HG03558 (cell line): ENCODE results near the gene FOXP4.

Experiments used
- ATAC-seq: cut with Tn5 transposase; IDR thresholded peaks from one replicate; pipeline ENCODE4 v1.9.1; 2021; ENCODE audit warnings: moderate number of reproducible peaks; ENCODE audit not compliant: unreplicated experiment; ENCODE audit errors: extremely low read depth

Gene FOXP4

DNA sequence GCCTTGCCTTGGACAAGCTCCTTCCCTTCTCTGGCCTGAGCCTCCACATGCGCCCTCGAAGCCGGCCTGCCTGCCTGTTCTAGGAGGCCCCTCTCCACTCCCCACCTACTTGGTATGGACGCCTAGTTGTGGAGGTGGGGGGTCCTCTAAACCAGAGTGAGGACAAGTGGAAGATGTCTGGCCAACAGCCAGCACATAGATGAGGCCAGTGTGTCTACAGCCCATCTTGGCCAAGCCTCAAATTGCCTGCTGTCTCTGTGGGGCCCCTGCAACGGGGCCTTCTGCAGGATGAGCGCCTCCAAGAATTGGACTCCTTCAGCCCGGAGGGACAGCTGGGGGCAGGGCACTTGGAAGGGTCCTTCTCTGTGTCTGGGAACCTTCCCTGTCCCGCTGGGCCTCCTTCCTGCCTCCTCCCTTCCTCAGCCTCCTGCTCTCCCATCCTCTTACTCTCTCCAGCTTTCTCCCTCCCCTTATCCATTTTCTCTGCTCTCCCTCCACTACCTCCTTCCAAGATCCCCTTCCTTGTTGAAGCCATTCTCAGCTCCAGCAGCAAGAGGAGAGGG is 93.7 kb downstream of the FOXP4 start:
- no peak for ATAC-seq

DNA sequence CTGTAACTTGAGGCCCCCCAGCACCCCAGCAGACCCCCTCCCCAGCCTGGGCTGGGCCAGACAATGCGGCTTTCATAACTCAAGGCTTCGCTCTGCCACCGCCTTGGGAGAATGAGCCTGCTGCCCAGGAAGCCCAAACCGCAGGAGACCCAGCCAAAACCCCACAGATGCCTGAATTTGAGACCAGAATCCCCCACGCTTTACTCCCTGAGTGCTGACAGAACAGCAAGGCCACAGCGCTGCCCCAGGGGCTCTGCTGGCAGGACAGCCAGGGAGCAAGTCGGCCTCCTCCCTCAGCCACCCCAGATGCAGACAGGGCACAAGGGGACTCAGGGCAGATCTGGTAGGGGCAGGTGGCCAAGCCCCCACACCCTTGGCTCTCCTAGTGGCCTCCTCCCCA is 94.2 kb downstream of the FOXP4 start:
- no peak for ATAC-seq

DNA sequence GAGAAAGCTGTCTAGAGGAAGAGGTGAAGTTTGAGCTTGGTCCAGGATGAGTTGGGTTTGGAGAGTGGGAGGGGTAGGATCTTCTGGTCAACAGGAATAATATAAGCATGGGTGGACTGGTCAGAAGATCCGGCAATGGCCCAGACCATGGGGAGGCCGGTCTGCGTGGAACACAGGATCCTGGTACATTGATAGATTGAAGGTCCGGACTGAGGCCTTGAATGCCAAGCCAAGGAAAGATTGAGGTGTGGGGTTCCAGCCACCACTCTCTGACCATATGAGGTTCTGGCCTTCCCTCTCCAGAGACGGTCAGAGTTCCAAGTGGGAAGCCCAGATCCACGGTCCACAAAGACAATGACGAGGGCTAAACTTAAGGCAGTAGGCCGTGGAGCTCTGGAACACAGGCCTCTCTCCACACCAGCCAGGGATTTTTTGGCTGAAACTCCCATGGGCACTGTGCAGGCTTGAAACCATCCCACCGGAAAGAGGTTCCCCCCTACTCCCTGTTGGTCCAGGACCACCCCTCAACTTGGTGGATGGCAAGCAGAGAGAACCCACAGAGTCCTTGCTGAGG is 95.3 kb downstream of the FOXP4 start:
- no peak for ATAC-seq

- no peak for ATAC-seq
Observed at GRCh38 chr6:41642090-41642959, 96.1 kb downstream of the FOXP4 start.

GRCh38 chr6:41642960-41643898 is 97.0 kb downstream of the FOXP4 start:
- no peak for ATAC-seq

DNA sequence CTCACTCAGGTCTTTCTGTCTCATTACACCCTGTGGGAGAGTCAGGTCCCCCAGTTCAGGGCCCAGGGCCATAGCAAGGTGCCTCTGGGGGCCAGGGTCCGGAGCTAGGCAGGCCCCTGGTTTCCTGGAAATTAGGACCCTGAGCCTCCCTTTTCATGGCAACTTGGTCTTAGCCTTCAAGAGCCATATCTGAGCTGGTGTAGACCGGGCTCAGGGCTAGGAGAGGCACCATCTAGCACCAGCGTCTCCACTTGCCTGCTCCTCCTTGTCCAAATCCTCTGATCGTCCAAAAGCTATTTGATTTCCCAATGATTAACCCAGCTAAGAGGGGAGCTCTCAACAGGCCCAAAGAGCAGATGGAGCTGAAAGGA is 97.7 kb downstream of the FOXP4 start:
- no peak for ATAC-seq

- no peak for ATAC-seq
Observed at GRCh38 chr6:41644297-41644879, 98.2 kb downstream of the FOXP4 start.

DNA sequence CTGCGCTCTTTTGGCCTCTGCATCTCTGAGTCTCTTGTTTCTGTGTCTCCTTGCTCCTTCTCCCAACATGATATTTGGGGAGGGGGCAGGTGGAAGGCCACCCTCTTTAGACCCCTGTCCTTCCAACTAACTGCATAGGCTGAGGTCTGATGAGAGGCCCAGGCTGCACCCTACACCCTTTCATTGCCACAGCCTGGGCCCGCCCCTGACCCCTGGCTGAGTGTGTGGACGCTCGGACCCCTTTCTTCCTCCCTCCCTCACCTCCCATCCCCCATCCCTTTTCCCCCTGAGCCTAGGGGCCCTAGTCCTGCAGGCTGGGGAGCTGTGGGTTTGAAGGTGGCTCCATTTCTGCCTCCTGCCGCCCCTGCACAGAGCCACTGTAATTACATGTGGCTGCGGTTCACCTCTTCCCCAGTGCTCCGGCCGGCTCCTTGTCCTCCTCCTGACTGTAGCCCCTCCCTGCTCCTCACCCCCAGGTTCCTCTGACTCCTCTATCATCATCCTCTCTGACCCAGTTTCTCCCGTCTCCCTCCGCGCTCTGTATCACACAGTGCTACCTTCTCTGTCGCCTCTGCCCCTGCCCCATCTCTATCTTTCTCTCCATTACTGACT is 98.9 kb downstream of the FOXP4 start:
- no peak for ATAC-seq

DNA sequence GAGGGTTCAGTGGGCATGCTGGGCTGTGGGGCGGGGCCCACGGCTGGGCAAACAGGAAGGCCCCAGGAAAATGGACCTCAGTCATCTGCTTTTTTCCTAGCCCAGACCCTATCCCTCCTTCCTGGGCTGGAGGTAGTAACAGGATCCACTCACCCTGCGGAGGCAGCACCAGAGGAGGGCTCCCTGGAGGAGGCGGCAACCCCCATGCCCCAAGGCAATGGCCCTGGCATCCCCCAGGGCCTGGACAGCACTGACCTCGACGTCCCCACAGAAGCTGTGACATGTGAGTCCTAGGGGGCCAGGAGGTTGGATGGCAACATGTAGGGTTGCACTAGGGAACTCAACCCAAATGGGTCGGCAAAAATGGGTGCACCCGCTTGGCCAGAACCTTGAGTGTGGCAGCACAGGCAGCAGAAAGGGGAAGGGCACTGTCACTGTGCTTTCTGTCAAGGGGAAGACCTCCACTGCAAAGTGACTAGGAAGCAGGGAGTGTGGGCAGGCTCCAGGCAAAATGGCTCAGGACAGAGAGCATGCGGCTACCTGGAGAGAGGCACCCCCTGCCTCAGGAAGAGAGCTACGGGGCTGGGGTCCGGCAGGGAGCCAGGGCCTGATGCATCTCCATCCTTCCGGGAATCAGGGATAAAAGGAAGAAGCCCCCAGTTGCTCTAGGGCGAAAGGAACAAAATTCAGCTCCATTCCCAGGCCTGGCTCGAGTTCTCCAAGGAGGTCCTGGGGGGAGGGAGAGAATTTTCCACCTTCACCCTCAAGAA is 100.0 kb downstream of the FOXP4 start:
- ATAC-seq: no peak

GRCh38 chr6:41647061-41647511 is 100.9 kb downstream of the FOXP4 start:
- no peak for ATAC-seq

GRCh38 chr6:41648070-41648585 is 101.9 kb downstream of the FOXP4 start:
- no peak for ATAC-seq

DNA sequence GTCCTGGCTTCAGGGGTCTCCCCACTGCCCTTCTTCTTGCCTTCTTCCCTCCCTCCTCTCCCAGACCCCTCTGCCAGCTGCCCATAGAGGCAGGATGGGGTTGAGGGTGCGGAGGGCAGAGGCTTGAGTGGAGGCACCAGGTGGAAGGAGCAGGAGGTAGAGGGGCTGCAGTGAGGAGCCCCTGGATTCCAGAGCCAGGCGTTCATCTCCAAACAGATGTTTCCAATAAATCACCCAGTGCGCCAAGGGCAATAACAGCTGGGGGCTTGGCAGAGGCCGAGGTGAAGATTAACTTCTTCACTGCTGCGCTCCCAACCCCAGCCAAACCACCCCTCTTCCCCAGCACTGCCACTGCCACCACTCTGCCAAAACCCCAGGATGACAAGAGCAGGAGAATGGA is 102.7 kb downstream of the FOXP4 start:
- no peak for ATAC-seq

GRCh38 chr6:41649596-41649995 is 103.4 kb downstream of the FOXP4 start:
- no peak for ATAC-seq

DNA sequence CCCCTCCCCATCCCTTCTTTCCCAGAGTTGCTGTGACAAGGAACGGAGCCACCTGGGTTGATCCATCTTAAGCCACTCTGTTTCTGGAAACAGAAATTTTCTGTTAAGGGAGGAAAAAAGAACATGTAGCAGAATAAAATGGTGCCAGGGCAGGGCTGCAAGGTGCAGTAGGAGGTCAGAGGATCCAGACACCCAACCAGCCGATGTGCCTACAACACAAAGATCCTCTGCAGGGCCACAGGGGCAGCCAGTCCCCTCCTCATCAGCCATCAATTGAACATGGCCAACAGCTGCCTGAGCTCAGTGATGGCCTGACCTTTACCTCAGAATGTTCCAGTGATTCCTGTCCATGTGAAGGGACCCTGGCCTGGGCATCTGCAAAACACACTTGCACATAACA is 103.9 kb downstream of the FOXP4 start:
- no peak for ATAC-seq

GRCh38 chr6:41651246-41651961 is 105.2 kb downstream of the FOXP4 start:
- ATAC-seq: no peak
